GM12878 (cell line): ENCODE data around the gene CACNA1S.

ENCODE experiments used
- CHD2 ChIP-seq: IDR thresholded peaks from 2 replicates; pipeline ENCODE4 v1.6.1; 2011; ENCODE audit warnings: low read depth, low read length, improper control_type of control experiment, borderline replicate concordance
- MXI1 ChIP-seq: fragments of 150-350 bp; IDR thresholded peaks from 2 replicates; pipeline ENCODE4 v1.6.1; 2011; ENCODE audit warnings: low read depth, mild to moderate bottlenecking, inconsistent platforms, low read length, improper control_type of control experiment
- ZNF274 ChIP-seq: IDR thresholded peaks from one replicate; pipeline ENCODE4 v1.8.0; 2011; ENCODE audit not compliant: insufficient read length, insufficient read depth
- TF ChIP-seq, protein P1 (sequence below), 3 experiments: IDR thresholded peaks in 2 of 3; conservative IDR thresholded peaks in 1 of 3; 2 replicates each; pipeline ENCODE4 v1.5.1; 2011; ENCODE audit warnings: low read depth in 3 of 3, low read length in 3 of 3, mild to moderate bottlenecking in 3 of 3, control low read depth in 2 of 3, moderate library complexity in 2 of 3, inconsistent platforms in 1 of 3, mixed read lengths in 1 of 3; ENCODE audit not compliant: control insufficient read depth in 2 of 3, insufficient read depth in 1 of 3; ENCODE audit errors: extremely low read depth in 1 of 3
- TF ChIP-seq, protein P2 (sequence below): IDR thresholded peaks from 2 replicates; pipeline ENCODE4 v1.6.1; 2012; ENCODE audit warnings: mild to moderate bottlenecking, low read depth, low read length
- TF ChIP-seq, protein P3 (sequence below): IDR thresholded peaks from 2 replicates; pipeline ENCODE4 v1.6.1; 2012; ENCODE audit warnings: low read depth, low read length, improper control_type of control experiment

DNA sequence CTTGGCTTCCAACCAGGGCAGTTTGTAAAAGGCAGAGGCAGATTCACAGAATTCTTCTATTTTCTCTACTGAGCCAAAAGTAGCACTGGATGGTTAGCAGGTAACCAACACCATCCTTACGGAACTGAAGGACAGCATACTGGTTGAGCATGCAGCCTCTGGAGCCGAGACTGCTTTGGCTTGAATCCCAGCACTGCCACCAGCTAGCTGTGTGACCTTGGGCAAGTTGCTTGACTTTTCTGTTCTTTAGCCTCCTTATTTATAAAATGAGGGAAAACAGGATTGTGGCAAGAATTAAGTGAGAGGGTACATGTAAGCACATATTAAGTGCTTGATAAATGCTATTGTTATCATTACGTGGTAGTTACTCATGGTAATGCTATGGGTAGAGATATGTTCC lies 19.5 kb downstream of the CACNA1S start:
- TF ChIP-seq, protein P1, sequence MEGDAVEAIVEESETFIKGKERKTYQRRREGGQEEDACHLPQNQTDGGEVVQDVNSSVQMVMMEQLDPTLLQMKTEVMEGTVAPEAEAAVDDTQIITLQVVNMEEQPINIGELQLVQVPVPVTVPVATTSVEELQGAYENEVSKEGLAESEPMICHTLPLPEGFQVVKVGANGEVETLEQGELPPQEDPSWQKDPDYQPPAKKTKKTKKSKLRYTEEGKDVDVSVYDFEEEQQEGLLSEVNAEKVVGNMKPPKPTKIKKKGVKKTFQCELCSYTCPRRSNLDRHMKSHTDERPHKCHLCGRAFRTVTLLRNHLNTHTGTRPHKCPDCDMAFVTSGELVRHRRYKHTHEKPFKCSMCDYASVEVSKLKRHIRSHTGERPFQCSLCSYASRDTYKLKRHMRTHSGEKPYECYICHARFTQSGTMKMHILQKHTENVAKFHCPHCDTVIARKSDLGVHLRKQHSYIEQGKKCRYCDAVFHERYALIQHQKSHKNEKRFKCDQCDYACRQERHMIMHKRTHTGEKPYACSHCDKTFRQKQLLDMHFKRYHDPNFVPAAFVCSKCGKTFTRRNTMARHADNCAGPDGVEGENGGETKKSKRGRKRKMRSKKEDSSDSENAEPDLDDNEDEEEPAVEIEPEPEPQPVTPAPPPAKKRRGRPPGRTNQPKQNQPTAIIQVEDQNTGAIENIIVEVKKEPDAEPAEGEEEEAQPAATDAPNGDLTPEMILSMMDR (IDR thresholded peaks at IDR 0.05 in 2 of 3, conservative IDR thresholded peaks at IDR 0.05 in 1 of 3; ENCODE audit: control insufficient read depth in 2 of 3, extremely low read depth in 1 of 3, insufficient read depth in 1 of 3, low read depth in 3 of 3, low read length in 3 of 3): no peak
- TF ChIP-seq ZNF274: no peak
- TF ChIP-seq CHD2: no peak
- TF ChIP-seq, protein P2, sequence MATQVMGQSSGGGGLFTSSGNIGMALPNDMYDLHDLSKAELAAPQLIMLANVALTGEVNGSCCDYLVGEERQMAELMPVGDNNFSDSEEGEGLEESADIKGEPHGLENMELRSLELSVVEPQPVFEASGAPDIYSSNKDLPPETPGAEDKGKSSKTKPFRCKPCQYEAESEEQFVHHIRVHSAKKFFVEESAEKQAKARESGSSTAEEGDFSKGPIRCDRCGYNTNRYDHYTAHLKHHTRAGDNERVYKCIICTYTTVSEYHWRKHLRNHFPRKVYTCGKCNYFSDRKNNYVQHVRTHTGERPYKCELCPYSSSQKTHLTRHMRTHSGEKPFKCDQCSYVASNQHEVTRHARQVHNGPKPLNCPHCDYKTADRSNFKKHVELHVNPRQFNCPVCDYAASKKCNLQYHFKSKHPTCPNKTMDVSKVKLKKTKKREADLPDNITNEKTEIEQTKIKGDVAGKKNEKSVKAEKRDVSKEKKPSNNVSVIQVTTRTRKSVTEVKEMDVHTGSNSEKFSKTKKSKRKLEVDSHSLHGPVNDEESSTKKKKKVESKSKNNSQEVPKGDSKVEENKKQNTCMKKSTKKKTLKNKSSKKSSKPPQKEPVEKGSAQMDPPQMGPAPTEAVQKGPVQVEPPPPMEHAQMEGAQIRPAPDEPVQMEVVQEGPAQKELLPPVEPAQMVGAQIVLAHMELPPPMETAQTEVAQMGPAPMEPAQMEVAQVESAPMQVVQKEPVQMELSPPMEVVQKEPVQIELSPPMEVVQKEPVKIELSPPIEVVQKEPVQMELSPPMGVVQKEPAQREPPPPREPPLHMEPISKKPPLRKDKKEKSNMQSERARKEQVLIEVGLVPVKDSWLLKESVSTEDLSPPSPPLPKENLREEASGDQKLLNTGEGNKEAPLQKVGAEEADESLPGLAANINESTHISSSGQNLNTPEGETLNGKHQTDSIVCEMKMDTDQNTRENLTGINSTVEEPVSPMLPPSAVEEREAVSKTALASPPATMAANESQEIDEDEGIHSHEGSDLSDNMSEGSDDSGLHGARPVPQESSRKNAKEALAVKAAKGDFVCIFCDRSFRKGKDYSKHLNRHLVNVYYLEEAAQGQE: no peak
- TF ChIP-seq, protein P3, sequence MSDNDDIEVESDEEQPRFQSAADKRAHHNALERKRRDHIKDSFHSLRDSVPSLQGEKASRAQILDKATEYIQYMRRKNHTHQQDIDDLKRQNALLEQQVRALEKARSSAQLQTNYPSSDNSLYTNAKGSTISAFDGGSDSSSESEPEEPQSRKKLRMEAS: no peak
- no peak for TF ChIP-seq MXI1
